ENCODE data around the gene CSTPP1.

CSTPP1 gene

DNA sequence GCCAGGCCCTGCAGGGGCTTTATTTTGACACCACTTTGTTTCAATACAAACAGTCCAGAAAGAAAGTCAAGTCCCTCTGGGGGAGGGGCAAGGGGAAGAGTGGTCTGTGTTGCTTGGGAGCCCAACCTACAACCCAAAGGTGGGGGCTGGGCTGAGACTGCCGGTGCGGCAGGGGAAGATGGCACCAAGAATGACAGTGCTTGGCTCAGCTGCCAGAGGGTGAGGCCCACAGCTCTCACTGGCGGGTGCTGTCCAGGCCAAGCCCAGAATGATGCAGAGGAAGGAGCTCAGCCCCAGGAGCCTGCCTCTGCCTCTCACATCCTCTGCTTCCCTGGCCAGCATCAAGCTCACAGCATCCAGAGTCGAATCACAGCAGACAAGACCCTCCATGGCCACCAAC lies 227.8 kb downstream of the CSTPP1 start:
- TF ChIP-seq, protein P1, sequence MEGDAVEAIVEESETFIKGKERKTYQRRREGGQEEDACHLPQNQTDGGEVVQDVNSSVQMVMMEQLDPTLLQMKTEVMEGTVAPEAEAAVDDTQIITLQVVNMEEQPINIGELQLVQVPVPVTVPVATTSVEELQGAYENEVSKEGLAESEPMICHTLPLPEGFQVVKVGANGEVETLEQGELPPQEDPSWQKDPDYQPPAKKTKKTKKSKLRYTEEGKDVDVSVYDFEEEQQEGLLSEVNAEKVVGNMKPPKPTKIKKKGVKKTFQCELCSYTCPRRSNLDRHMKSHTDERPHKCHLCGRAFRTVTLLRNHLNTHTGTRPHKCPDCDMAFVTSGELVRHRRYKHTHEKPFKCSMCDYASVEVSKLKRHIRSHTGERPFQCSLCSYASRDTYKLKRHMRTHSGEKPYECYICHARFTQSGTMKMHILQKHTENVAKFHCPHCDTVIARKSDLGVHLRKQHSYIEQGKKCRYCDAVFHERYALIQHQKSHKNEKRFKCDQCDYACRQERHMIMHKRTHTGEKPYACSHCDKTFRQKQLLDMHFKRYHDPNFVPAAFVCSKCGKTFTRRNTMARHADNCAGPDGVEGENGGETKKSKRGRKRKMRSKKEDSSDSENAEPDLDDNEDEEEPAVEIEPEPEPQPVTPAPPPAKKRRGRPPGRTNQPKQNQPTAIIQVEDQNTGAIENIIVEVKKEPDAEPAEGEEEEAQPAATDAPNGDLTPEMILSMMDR (IDR thresholded peaks at IDR 0.05; ENCODE audit: control extremely low read depth, extremely low read depth, low read depth, missing control alignments) = no peak
- DNase-seq (ENCODE audit: extremely low spot score) = no peak
- ChIA-PET POLR2A (no interaction called here), CTCF (interaction anchor here (1.2 to 4.5 kb wide), 3 partner anchors 11 to 263 kb away, joined by 3 to 32 read pairs (median 14); partner anchors contain the start of gene ARFGAP2)

DNA sequence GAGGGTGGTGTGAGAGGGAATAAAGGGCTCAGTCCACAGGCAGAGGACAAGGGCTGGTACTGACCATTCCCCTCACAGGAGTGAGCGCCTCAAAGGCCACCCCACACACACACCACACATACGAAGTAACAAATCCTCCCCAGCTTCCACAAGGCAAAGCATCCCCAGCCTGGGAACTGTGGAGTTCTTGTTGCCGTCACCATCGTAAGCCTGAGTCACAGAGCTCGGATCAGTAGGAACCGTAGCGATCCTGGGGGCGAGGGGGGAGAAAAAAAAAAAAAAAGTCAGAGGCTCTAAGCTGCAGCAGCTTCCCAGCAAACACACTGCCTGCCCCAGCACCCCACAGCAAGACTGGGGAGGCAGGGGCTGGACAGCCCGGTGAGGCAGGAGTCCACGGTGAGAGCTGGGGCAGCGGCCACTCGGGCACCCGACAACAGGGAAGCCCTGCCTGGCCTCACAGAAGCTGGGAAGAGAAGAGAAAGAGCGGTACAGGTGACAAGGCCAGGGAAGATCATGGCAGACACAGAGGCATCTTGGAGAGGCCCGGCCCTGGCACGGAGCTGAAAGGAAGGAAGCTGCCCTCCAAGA lies 228.8 kb downstream of the CSTPP1 start:
- ChIA-PET CTCF (interaction anchor here (1.1 to 3.1 kb wide), 3 partner anchors 13 to 277 kb away, joined by 3 to 14 read pairs (median 4); partner anchors contain the start of gene ARFGAP2), POLR2A (no interaction called here)
- DNase-seq (ENCODE audit: extremely low spot score) = no peak
- TF ChIP-seq, protein P1 (IDR thresholded peaks at IDR 0.05; ENCODE audit: control extremely low read depth, extremely low read depth, low read depth, missing control alignments) = no peak

DNA sequence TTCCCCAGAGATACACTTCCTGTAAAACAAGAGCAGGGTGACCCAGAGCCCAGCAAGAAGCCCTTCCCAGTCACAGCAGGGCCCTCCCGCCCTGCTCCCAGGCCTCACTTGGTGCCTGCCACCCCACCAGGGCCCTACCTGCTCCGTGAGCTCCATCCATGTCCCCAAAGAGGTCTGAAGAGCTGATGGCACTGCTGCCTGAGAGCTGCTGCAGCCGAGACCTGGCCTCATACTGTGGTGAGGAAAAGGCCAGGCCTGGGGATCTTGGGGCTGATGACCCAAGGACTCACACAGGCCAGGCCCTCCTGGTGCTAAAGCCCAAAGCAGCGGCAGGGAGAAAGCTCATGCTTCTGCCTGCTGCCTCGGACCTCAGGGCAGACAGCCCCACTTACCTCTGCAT lies 229.8 kb downstream of the CSTPP1 start:
- POLR2A ChIA-PET = no interaction called here
- CTCF ChIA-PET = interaction anchor here (1.1 to 3.1 kb wide), 3 partner anchors 12 to 278 kb away, joined by 3 to 14 read pairs (median 4); partner anchors contain the start of gene ARFGAP2
- TF ChIP-seq, protein P1 (IDR thresholded peaks at IDR 0.05; ENCODE audit: control extremely low read depth, extremely low read depth, low read depth, missing control alignments) = no peak
- DNase-seq (ENCODE audit: extremely low spot score) = no peak

DNA sequence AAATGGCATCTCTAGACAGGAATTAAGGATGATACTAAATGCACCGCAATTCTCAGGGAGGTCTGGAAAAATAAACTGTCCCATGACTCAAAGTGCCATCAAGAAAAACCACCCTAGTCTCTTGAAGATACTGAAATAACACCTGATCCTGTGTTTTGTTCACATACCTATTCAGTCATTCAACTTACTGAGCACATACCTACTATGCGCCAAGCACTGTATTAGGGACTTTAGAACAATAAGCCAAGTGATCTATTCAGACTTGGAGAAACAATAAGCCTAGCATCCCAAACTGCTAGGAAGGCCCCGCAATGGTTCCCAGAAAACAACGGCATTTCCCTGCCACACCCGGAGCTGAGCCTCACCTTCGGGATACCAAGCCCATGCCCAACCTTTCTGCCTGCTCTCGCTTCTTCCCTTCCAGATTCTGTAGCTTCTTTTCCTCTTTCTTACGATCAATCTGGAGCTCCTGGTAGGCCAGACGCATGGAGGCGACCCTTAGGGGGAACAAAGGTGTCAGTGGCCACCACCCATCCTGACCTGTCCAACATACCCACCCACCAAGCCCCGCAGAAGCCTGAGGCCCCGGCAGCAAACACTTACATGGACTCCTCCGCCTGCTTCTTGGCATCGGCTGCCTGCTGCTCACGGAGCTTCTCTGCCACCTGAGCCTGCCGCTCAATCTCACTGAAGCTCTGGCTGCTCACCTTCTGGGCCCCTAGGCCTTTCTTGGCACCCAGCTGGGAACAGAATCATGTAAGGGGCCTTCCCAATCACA lies 234.7 kb downstream of the CSTPP1 start:
- POLR2A ChIA-PET = interaction anchor here (0.8 to 0.9 kb wide), 2 partner anchors 8 to 16 kb away, joined by 5 to 6 read pairs; no protein-coding TSS in a partner anchor

DNA sequence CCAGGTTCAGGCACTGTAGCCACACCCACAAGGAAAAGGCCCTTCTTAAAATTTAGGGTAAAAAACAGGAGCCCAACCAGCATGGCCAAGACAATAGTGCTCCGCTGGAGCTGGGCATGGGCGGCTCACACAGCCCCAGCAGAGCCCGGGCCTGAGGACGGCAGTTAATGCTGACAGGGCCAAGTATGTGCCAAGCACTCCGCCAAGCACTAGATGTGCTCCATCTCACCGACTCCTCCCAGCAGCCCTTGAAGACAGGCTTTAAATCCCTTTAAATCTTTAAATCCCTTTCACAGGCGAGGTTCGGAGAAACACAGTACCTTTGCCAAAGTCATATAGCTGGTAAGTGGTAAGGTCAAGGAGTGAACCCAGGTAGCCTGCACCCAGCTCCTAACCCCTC lies 235.3 kb downstream of the CSTPP1 start:
- TF ChIP-seq, protein P1 (IDR thresholded peaks at IDR 0.05; ENCODE audit: control extremely low read depth, extremely low read depth, low read depth, missing control alignments) = no peak
- no peak for DNase-seq (ENCODE audit: extremely low spot score)
- ChIA-PET CTCF (interaction anchor here (0.9 to 3.2 kb wide), 5 partner anchors 9 to 281 kb away, joined by 3 to 21 read pairs (median 4); no protein-coding TSS in a partner anchor), POLR2A (interaction anchor here (0.8 to 0.9 kb wide), 2 partner anchors 9 to 17 kb away, joined by 5 to 6 read pairs; no protein-coding TSS in a partner anchor)

More for the DNA sequence above, 234.7 kb downstream of the CSTPP1 start:
- DNase-seq (ENCODE audit: extremely low spot score) = no peak
- CTCF ChIA-PET = interaction anchor here (1.0 to 3.2 kb wide), 4 partner anchors 9 to 282 kb away, joined by 3 to 21 read pairs (median 7); no protein-coding TSS in a partner anchor
- TF ChIP-seq, protein P1 (IDR thresholded peaks at IDR 0.05; ENCODE audit: control extremely low read depth, extremely low read depth, low read depth, missing control alignments) = no peak

DNA sequence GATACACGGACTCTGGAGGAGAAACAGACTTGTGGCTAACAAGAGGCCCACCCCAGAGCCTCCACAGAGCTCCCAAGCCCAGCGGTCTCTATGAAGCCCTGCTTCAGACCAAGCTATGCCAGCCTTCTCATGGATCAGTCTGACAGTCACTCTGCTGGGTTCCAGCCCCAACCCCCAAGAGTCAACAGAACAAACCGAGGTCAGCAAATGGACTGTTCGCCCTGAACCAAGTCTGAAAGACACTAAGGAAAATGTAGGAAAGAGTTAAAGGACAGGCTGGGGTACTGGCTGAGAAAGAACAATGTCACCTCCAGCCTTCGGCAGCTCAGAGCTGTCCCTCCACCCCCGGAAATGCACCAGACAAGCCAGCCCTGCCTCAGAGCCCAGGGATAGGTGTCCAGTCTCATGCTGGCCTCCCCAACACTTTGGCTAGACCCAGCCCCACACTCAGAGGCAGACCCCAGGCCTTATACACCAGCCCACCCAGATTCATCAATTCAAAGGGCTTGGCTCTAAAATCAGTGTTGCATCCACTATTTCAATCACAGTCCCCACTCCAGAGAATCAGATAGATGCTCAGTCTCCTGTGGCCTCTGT lies 236.3 kb downstream of the CSTPP1 start:
- CTCF ChIA-PET = interaction anchor here (0.9 to 3.2 kb wide), 4 partner anchors 10 to 281 kb away, joined by 3 to 21 read pairs (median 7); no protein-coding TSS in a partner anchor
- TF ChIP-seq, protein P1 (IDR thresholded peaks at IDR 0.05; ENCODE audit: control extremely low read depth, extremely low read depth, low read depth, missing control alignments) = no peak
- POLR2A ChIA-PET = no interaction called here
- DNase-seq (ENCODE audit: extremely low spot score) = no peak

Measured in GM10248 (cell line).